ENCODE data around the gene CD74. TPM values are rescaled to one million over a fixed set of nuclear protein-coding genes. Genes with fewer than 3 reads are reported as not detected.

CD74 gene
- total and polyA plus RNA-seq, 4 donors = 1,061 to 2,819 (median 1,720) TPM

DNA sequence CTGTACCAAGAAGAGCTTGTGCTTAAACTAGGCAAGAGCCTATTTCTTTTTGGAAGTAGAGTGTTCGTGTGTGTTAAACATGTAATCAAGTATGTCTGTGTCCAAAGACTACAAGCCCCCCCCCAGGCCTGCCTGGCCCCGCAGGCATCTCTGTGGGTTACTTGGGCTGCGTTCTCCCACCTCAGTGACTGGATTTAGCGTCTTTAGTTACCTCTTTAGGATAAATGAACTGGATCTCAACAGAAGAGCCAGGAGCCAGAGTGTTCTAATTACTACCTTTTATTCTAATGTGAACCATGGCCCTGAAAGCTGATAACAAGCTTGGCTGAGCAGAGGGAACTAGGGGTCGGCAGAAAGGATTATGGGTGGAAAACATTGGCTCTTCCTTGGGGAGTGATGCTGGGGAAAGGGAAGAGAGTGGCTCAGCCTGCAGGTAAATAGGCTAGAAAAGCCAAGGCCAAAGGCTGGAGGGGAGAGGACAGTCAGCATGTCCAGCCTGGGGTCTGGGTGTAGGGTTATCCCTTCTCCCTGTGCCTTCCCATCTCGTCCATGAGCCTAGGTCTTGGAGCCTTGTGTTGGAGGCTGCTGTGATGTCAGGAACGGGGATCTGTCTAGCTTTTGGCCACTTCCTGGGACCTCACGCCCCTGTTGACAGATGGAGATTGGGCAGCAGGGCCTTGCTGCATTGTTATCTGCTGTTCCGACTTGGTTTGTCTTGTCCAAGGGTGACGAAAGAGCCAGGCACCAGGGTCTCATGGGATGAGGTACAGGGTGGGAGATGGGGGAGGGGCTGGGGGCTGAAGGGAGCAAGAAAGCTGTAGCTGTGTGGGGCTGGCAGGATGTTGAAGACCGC is 11.1 kb downstream of the CD74 start:
- no peak overlapping the region for H3K27ac ChIP-seq (ENCODE audit: low read depth in 1 of 2, low read length in 1 of 2)

DNA sequence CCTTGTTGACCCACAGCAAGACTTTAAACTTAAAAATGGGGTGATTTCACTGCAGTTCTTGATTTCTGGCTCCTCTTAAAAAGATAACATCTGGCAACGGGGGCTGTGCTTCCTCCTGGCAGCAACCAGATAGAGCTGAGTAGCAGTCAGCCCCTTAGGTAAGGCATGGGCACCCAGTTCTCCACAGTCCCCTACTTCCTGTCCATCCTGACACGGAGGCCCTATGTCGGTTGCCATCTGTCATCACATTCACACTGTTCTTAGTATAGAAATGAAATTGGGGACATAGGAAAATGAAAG is 11.7 kb downstream of the CD74 start:
- WGBS, 2 donors = 32 to 49% methylated on average over 3 of the region's 3 CpGs
- Histone ChIP-seq H3K27ac (ENCODE audit: low read depth in 1 of 2, low read length in 1 of 2) (peak overlapping the region in 1 of 2 donors; percentile 6), H3K9me3 (ENCODE audit: control insufficient read depth in 4 of 4, insufficient read depth in 3 of 4, low read length in 3 of 4) (no peaks in the 10 kb centered on the region), H3K9ac (ENCODE audit: insufficient read depth in 1 of 2, low read length in 2 of 2) (no peak overlapping the region), H3K36me3 (ENCODE audit: control insufficient read depth in 4 of 4, insufficient read depth in 4 of 4, low read length in 4 of 4) (peaks cover 6 to 83% (median 16%) of the 10 kb centered on the region in 4 donors), H3K27me3 (ENCODE audit: control insufficient read depth in 3 of 3, insufficient read depth in 3 of 3, low read length in 2 of 3) (no peaks in the 10 kb centered on the region), H3K4me3 (no peak overlapping the region), H3K4me1 (ENCODE audit: control insufficient read depth in 5 of 5, insufficient read depth in 5 of 5, low read length in 5 of 5) (no peaks in the 10 kb centered on the region)
- ATAC-seq (ENCODE audit: insufficient read depth, low FRiP score) (no peak), DNase-seq (no peak)
- TF ChIP-seq, protein P1, sequence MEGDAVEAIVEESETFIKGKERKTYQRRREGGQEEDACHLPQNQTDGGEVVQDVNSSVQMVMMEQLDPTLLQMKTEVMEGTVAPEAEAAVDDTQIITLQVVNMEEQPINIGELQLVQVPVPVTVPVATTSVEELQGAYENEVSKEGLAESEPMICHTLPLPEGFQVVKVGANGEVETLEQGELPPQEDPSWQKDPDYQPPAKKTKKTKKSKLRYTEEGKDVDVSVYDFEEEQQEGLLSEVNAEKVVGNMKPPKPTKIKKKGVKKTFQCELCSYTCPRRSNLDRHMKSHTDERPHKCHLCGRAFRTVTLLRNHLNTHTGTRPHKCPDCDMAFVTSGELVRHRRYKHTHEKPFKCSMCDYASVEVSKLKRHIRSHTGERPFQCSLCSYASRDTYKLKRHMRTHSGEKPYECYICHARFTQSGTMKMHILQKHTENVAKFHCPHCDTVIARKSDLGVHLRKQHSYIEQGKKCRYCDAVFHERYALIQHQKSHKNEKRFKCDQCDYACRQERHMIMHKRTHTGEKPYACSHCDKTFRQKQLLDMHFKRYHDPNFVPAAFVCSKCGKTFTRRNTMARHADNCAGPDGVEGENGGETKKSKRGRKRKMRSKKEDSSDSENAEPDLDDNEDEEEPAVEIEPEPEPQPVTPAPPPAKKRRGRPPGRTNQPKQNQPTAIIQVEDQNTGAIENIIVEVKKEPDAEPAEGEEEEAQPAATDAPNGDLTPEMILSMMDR (IDR thresholded peaks at IDR 0.05; ENCODE audit: control extremely low read depth, extremely low read depth) = no peak

More for the DNA sequence above, 11.1 kb downstream of the CD74 start:
- TF ChIP-seq, protein P1 (IDR thresholded peaks at IDR 0.05; ENCODE audit: control extremely low read depth, extremely low read depth) = no peak
- peaks cover 0 to under 1% (median 0%) of the 10 kb centered on the region in 5 donors for H3K4me1 ChIP-seq (ENCODE audit: control insufficient read depth in 5 of 5, insufficient read depth in 5 of 5, low read length in 5 of 5)
- H3K9me3 ChIP-seq (ENCODE audit: control insufficient read depth in 4 of 4, insufficient read depth in 3 of 4, low read length in 3 of 4) = no peaks in the 10 kb centered on the region
- no peak overlapping the region for H3K9ac ChIP-seq (ENCODE audit: insufficient read depth in 1 of 2, low read length in 2 of 2)
- no peak overlapping the region for H3K4me3 ChIP-seq
- H3K36me3 ChIP-seq (ENCODE audit: control insufficient read depth in 4 of 4, insufficient read depth in 4 of 4, low read length in 4 of 4) = peaks cover 6 to 81% (median 11%) of the 10 kb centered on the region in 4 donors
- WGBS, 2 donors = 84 to 90% methylated on average over 11 of the region's 11 CpGs
- H3K27me3 ChIP-seq (ENCODE audit: control insufficient read depth in 3 of 3, insufficient read depth in 3 of 3, low read length in 2 of 3) = no peaks in the 10 kb centered on the region
- DNase-seq (no peak), ATAC-seq (ENCODE audit: insufficient read depth, low FRiP score) (no peak)

DNA sequence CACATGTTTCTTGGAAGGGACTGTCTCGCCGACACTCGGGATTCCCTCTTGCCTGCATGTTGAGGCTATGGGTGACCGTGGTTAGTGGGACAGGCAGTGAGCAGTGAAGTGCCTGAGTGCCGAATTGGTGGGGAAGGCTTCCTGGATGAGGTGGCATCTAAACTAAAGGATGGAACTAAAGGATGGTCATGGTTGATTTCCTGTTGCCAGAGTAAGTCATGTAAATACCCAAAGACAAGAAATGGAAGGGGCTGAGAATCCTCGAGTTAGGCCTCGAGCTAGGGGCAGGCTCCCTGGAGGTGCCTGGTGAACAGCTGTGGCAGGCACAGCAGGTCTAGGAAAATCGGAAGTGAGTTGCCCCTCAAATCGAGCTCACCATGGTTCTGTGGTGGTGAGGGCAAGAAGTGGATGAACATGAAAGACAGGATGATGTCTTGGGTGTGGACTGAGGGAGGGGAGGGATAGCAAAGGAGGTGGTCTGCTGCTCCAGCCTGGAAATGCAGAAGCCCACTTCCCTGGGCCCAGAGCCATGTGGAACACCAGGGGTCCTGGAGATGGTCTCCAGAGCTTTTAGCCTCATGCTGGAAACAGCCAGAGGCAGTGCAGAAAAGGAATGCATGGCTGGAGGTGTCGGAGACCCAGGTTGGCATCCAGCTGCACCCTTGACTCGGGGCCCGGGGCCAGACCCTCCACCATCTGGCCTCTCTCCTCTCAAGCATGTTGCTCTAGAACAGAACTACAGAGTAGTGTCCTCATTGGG is 12.2 kb downstream of the CD74 start:
- Histone ChIP-seq H3K9ac (ENCODE audit: insufficient read depth in 1 of 2, low read length in 2 of 2) (no peak overlapping the region), H3K9me3 (ENCODE audit: control insufficient read depth in 4 of 4, insufficient read depth in 3 of 4, low read length in 3 of 4) (no peaks in the 10 kb centered on the region), H3K27ac (ENCODE audit: low read depth in 1 of 2, low read length in 1 of 2) (peak overlapping the region in 1 of 2 donors; percentile 6), H3K36me3 (ENCODE audit: control insufficient read depth in 4 of 4, insufficient read depth in 4 of 4, low read length in 4 of 4) (peaks cover 6 to 85% (median 18%) of the 10 kb centered on the region in 4 donors), H3K27me3 (ENCODE audit: control insufficient read depth in 3 of 3, insufficient read depth in 3 of 3, low read length in 2 of 3) (no peaks in the 10 kb centered on the region), H3K4me3 (no peak overlapping the region), H3K4me1 (ENCODE audit: control insufficient read depth in 5 of 5, insufficient read depth in 5 of 5, low read length in 5 of 5) (no peaks in the 10 kb centered on the region)
- DNase-seq (no peak), ATAC-seq (ENCODE audit: insufficient read depth, low FRiP score) (no peak)
- TF ChIP-seq, protein P1 (IDR thresholded peaks at IDR 0.05; ENCODE audit: control extremely low read depth, extremely low read depth) = no peak
- WGBS, 2 donors = 81 to 90% methylated on average over 12 of the region's 12 CpGs

Measured in lung (tissue), 12 donors.